ENCODE measurements around the gene KIR2DL1. TPM values are rescaled to one million over a fixed set of nuclear protein-coding genes. Genes with fewer than 3 reads are reported as not detected.
"Not testable (repeated sequence)": the region's sequence is repeated elsewhere in the genome, so short reads cannot be mapped to it uniquely, and the experiment has no call there.

KIR2DL1 gene
- polyA plus RNA-seq, 3 donors from 2014 or later = 56.9 to 93.2 (median 74.6) TPM

DNA sequence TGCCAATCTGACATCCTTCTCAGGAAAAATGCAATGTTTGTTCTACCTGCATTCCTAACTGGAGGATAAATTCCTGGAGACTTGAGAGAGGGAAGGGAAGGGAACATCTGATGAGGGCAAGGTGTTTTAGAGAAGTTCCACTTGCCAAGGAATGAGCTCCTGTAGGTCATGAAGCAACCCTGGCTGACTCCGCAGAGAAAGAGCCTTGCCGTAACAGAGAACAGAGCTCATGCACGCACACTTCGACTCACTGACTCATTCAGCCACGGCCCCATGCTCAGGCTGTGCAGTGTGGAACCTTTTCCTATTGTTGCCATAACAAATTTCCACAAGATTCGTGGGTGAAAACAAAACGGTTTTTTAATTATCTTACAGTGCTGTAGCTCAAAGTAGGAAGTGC, 9.3 kb downstream of the KIR2DL1 start:
- not testable (repeated sequence) for H3K4me3 Mint-ChIP-seq, H3K9me3 Mint-ChIP-seq, H3K4me1 Mint-ChIP-seq, DNase-seq
- peak overlapping the region in 1 of 6 donors; percentile 29 for H3K27ac Mint-ChIP-seq
- H3K36me3 Mint-ChIP-seq = peaks cover 3 to 14% (median 3%) of the 10 kb centered on the region in 3 donors
- peaks cover 2 to 14% (median 7%) of the 10 kb centered on the region in 3 donors for H3K27me3 Mint-ChIP-seq (ENCODE audit: low read depth in 3 of 3)

- DNase-seq; H3K27ac Mint-ChIP-seq; H3K27me3 Mint-ChIP-seq (ENCODE audit: low read depth in 3 of 3); H3K4me1 Mint-ChIP-seq; H3K9me3 Mint-ChIP-seq; H3K4me3 Mint-ChIP-seq: not testable (repeated sequence)
- peaks cover 3 to 24% (median 6%) of the 10 kb centered on the region in 3 donors for H3K36me3 Mint-ChIP-seq
These were observed 13.3 kb downstream of the KIR2DL1 start for GRCh38 chr19:54782916-54783315.

- H3K36me3 Mint-ChIP-seq = peaks cover 2 to 27% (median 6%) of the 10 kb centered on the region in 3 donors
- not testable (repeated sequence) for H3K9me3 Mint-ChIP-seq; DNase-seq; H3K4me3 Mint-ChIP-seq; H3K27me3 Mint-ChIP-seq (ENCODE audit: low read depth in 3 of 3)
- H3K27ac Mint-ChIP-seq = peak overlapping the region in 4 of 6 donors; percentile 2 to 86 (median 42)
- peaks cover 4 to 13% of the 10 kb centered on the region in 2 donors for H3K4me1 Mint-ChIP-seq
These were observed 16.6 kb downstream of the KIR2DL1 start for GRCh38 chr19:54786091-54786723.

DNA sequence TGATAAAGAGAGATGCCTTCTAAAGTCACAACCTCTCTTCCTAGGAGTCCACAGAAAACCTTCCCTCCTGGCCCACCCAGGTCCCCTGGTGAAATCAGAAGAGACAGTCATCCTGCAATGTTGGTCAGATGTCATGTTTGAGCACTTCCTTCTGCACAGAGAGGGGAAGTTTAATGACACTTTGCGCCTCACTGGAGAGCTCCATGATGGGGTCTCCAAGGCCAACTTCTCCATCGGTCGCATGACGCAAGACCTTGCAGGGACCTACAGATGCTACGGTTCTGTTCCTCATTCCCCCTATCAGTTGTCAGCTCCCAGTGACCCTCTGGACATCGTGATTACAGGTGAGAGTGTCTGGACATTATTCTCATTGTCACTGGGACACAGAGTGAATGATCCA, 18.6 kb downstream of the KIR2DL1 start:
- not testable (repeated sequence) for H3K27me3 Mint-ChIP-seq (ENCODE audit: low read depth in 3 of 3); H3K9me3 Mint-ChIP-seq; H3K4me3 Mint-ChIP-seq; DNase-seq
- Mint-ChIP-seq H3K4me1 (peaks cover 8 to 11% of the 10 kb centered on the region in 2 donors), H3K27ac (peak overlapping the region in 3 of 6 donors; percentile 28 to 35 (median 31)), H3K36me3 (peaks cover 0 to 24% (median 3%) of the 10 kb centered on the region in 3 donors)

GRCh38 chr19:54790711-54791110, 21.1 kb downstream of the KIR2DL1 start:
- DNase-seq = no peak
- H3K27me3 Mint-ChIP-seq (ENCODE audit: low read depth in 3 of 3) = peaks cover 0 to 3% (median 0%) of the 10 kb centered on the region in 3 donors
- peaks cover 8 to 12% of the 10 kb centered on the region in 2 donors for H3K4me1 Mint-ChIP-seq
- peak overlapping the region in 1 of 6 donors; percentile 32 for H3K27ac Mint-ChIP-seq
- H3K4me3 Mint-ChIP-seq = no peak overlapping the region
- no peaks in the 10 kb centered on the region for H3K9me3 Mint-ChIP-seq
- H3K36me3 Mint-ChIP-seq = peaks cover 0 to 11% (median 3%) of the 10 kb centered on the region in 3 donors

DNA sequence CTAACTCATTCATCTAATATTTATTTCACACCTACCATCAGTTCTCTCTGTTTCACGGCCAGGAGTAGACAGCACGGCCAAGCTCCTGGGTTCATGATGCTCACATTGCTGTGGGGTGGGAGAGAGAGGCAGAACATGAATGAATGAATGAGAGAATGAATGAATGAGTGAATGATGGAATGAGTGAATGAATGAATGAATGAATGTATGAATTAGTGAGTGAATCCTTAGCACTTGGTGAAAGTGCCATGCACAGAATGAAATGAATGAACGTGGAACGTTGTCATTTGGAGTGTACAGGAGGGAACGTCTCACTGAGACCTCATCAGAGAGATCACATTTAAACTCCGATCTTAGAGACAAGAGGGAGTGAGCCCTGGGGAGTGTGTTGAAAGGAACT, 21.9 kb downstream of the KIR2DL1 start:
- H3K27me3 Mint-ChIP-seq (ENCODE audit: low read depth in 3 of 3) = peaks cover 0 to 3% (median 2%) of the 10 kb centered on the region in 3 donors
- H3K27ac Mint-ChIP-seq = peak overlapping the region in 5 of 6 donors; percentile 23 to 70 (median 34)
- DNase-seq = no peak
- H3K9me3 Mint-ChIP-seq = no peaks in the 10 kb centered on the region
- H3K4me1 Mint-ChIP-seq = peaks cover 8 to 15% of the 10 kb centered on the region in 2 donors
- peak overlapping the region; percentile 16 to 58 (median 43) for H3K4me3 Mint-ChIP-seq
- peaks cover 0 to 14% (median 3%) of the 10 kb centered on the region in 3 donors for H3K36me3 Mint-ChIP-seq

GRCh38 chr19:54792814-54793213, 23.2 kb downstream of the KIR2DL1 start:
- DNase-seq = peak; percentile 55 to 61 (median 56)
- H3K9me3 Mint-ChIP-seq = no peaks in the 10 kb centered on the region
- H3K4me3 Mint-ChIP-seq = no peak overlapping the region
- H3K4me1 Mint-ChIP-seq = peaks cover 8 to 15% of the 10 kb centered on the region in 2 donors
- H3K27me3 Mint-ChIP-seq (ENCODE audit: low read depth in 3 of 3) = peaks cover 0 to 3% (median 2%) of the 10 kb centered on the region in 3 donors
- peaks cover 0 to 20% (median 9%) of the 10 kb centered on the region in 3 donors for H3K36me3 Mint-ChIP-seq
- no peak overlapping the region for H3K27ac Mint-ChIP-seq

- peaks cover 0 to 5% (median 2%) of the 10 kb centered on the region in 3 donors for H3K27me3 Mint-ChIP-seq (ENCODE audit: low read depth in 3 of 3)
These were observed 26.2 kb downstream of the KIR2DL1 start for GRCh38 chr19:54795758-54796157.

GRCh38 chr19:54803410-54803809, 33.8 kb downstream of the KIR2DL1 start, which contains the start of gene KIR2DL4:
KIR2DL4 (plus strand) TSS chr19:54803610; CDS start chr19:54803652, 42 bp downstream.
- Mint-ChIP-seq H3K36me3 (peaks cover 0 to 1% (median 0%) of the 10 kb centered on the region in 3 donors), H3K27ac (peak within 1 kb of the TSS; percentile 88 to 98 (median 96)), H3K9me3 (peaks cover 0 to 3% (median 0%) of the 10 kb centered on the region in 6 donors), H3K4me3 (peak within 1 kb of the TSS; percentile 73 to 83 (median 76)), H3K27me3 (ENCODE audit: low read depth in 3 of 3) (peaks cover 23 to 31% (median 24%) of the 10 kb centered on the region in 3 donors), H3K4me1 (peaks cover 55 to 57% of the 10 kb centered on the region in 2 donors)
- DNase-seq = peak; percentile 92 to 94 (median 93)

More at GRCh38 chr19:54795758-54796157, 26.2 kb downstream of the KIR2DL1 start:
- peak overlapping the region in 4 of 6 donors; percentile 20 to 76 (median 61) for H3K27ac Mint-ChIP-seq
- peaks cover 0 to 13% (median 9%) of the 10 kb centered on the region in 3 donors for H3K36me3 Mint-ChIP-seq
- peaks cover 0 to 15% of the 10 kb centered on the region in 2 donors for H3K4me1 Mint-ChIP-seq
- no peak for DNase-seq
- H3K4me3 Mint-ChIP-seq = no peak overlapping the region
- H3K9me3 Mint-ChIP-seq = no peaks in the 10 kb centered on the region

DNA sequence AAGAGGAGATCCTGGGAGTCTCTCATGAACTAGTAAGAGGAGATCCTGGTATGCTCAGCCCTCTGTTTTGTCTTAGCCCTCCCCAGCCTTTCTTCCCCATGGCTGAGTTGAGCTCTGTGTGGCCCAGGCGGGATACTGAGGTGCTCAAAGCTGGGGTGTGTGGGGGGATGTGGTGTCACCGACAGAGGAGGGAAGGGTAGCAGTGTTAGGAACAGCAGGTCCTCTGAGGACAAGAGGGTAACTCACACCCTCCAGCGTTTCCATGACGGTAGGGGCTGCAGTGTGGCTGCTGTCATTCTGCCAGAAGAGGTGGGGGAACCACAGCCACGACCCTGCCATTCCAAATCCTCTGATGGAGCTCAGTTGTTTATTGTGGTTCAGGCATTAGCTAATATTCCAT, 34.5 kb downstream of the KIR2DL1 start:
- peaks cover 55 to 57% of the 10 kb centered on the region in 2 donors for H3K4me1 Mint-ChIP-seq
- H3K9me3 Mint-ChIP-seq = peaks cover 0 to 3% (median 0%) of the 10 kb centered on the region in 6 donors
- peak; percentile 84 to 86 (median 86) for DNase-seq
- peaks cover 21 to 31% (median 26%) of the 10 kb centered on the region in 3 donors for H3K27me3 Mint-ChIP-seq (ENCODE audit: low read depth in 3 of 3)
- H3K27ac Mint-ChIP-seq = peak overlapping the region; percentile 88 to 98 (median 96)
- peak overlapping the region; percentile 73 to 83 (median 76) for H3K4me3 Mint-ChIP-seq
- H3K36me3 Mint-ChIP-seq = peaks cover 0 to 3% (median 0%) of the 10 kb centered on the region in 3 donors

GRCh38 chr19:54804571-54804970, 35.0 kb downstream of the KIR2DL1 start:
- Mint-ChIP-seq H3K9me3 (peaks cover 0 to 3% (median 0%) of the 10 kb centered on the region in 6 donors), H3K36me3 (peaks cover 0 to 5% (median 2%) of the 10 kb centered on the region in 3 donors), H3K4me1 (peaks cover 55 to 56% of the 10 kb centered on the region in 2 donors), H3K27me3 (ENCODE audit: low read depth in 3 of 3) (peaks cover 22 to 31% (median 26%) of the 10 kb centered on the region in 3 donors), H3K27ac (peak overlapping the region; percentile 88 to 98 (median 96)), H3K4me3 (peak overlapping the region; percentile 26 to 83 (median 76))
- no peak for DNase-seq

GRCh38 chr19:54805665-54806515, 36.3 kb downstream of the KIR2DL1 start:
- Mint-ChIP-seq H3K4me1 (peaks cover 55% of the 10 kb centered on the region in 2 donors), H3K27ac (peak overlapping the region; percentile 88 to 98 (median 96))

GRCh38 chr19:54806516-54806838, 36.9 kb downstream of the KIR2DL1 start:
- peaks cover 49% of the 10 kb centered on the region in 2 donors for H3K4me1 Mint-ChIP-seq
- DNase-seq = no peak
- peaks cover 23 to 30% (median 28%) of the 10 kb centered on the region in 3 donors for H3K27me3 Mint-ChIP-seq (ENCODE audit: low read depth in 3 of 3)
- peak overlapping the region in 5 of 6 donors; percentile 92 to 98 (median 97) for H3K27ac Mint-ChIP-seq
- H3K36me3 Mint-ChIP-seq = peaks cover 0 to 13% (median 4%) of the 10 kb centered on the region in 3 donors
- peaks cover 0 to 3% (median 0%) of the 10 kb centered on the region in 6 donors for H3K9me3 Mint-ChIP-seq
- no peak overlapping the region for H3K4me3 Mint-ChIP-seq

More at GRCh38 chr19:54805665-54806515, 36.3 kb downstream of the KIR2DL1 start:
- Mint-ChIP-seq H3K4me3 (peak overlapping the region in 3 of 5 donors; percentile 22 to 47 (median 25)), H3K36me3 (peaks cover 0 to 13% (median 4%) of the 10 kb centered on the region in 3 donors), H3K27me3 (ENCODE audit: low read depth in 3 of 3) (peaks cover 23 to 34% (median 26%) of the 10 kb centered on the region in 3 donors), H3K9me3 (peaks cover 0 to 3% (median 0%) of the 10 kb centered on the region in 6 donors)
- no peak for DNase-seq
